K562 (cell line): ENCODE data around the gene RGS13. TPM values are rescaled to one million over a fixed set of nuclear protein-coding genes. Genes with fewer than 3 reads are reported as not detected.

ENCODE experiments used
- ARNT ChIP-seq, 2 experiments: fragments of 450-650 bp; IDR thresholded peaks; 2 replicates each; pipeline ENCODE4 v1.6.1; 2016; ENCODE audit warnings: mild to moderate bottlenecking in 1 of 2
- KAT2B ChIP-seq: IDR thresholded peaks from one replicate; pipeline ENCODE4 v1.6.1; 2012; ENCODE audit warnings: low read depth, mild to moderate bottlenecking, control low read depth, inconsistent platforms, low read length, moderate library complexity
- SRSF7 ChIP-seq: fragments of 200-400 bp; formaldehyde crosslinking; optimal IDR thresholded peaks from 2 replicates; pipeline ENCODE3; 2017; ENCODE audit warnings: mild to moderate bottlenecking, low read depth, low read length
- TOE1 ChIP-seq, 2 experiments: fragments of 450-650 bp in 1 of 2; sonication (generic) in 1 of 2; formaldehyde crosslinking in 1 of 2; IDR thresholded peaks; 2 replicates each; pipeline versions ENCODE4 v1.7.1 to v1.8.0; 2016 to 2022; ENCODE audit warnings: borderline replicate concordance in 2 of 2, mild to moderate bottlenecking in 2 of 2, antibody characterized with exemption in 1 of 2, inconsistent platforms in 1 of 2, low read depth in 1 of 2, missing genetic modification reagents in 1 of 2, moderate library complexity in 1 of 2
- polyA plus RNA-seq, 8 experiments: library from polyadenylated mRNA; depleted of rRNA in 4 of 8; stranded (reverse) in 5 of 8; unstranded in 3 of 8; fragments of >200 nt; fragmentation: Nextera tagmentation in 2 of 8; fragmentation: Illumina TruSeq in 1 of 8; extraction: Ambion mirVana in 2 of 8; extraction: Trizol in 1 of 8; gene quantifications; 2 replicates each; pipeline versions ENCODE4 v1.2.1 to v1.2.3, GENCODE V29; 2011 to 2014; ENCODE audit warnings: inconsistent platforms in 1 of 8, missing spikeins in 1 of 8
- total RNA-seq, 7 experiments: library from RNA; depleted of rRNA in 6 of 7; stranded (reverse); fragments of >200 nt in 6 of 7; fragmentation: Illumina TruSeq in 2 of 7; extraction: Trizol in 2 of 7; gene quantifications; 2 replicates each; pipeline versions ENCODE4 v1.2.1 to v1.2.3, GENCODE V29; 2011 to 2021; ENCODE audit warnings: low replicate concordance in 1 of 7
- TF ChIP-seq, protein P1 (sequence below): sonication (generic); formaldehyde crosslinking; IDR thresholded peaks from 2 replicates; pipeline ENCODE4 v1.8.1; 2023; ENCODE audit warnings: missing genetic modification reagents, mild to moderate bottlenecking, borderline replicate concordance
- TF ChIP-seq, protein P2 (sequence below): sonication (generic); formaldehyde crosslinking; IDR thresholded peaks from 2 replicates; pipeline ENCODE4 v1.8.0; 2023; ENCODE audit warnings: mild to moderate bottlenecking, missing genetic modification reagents

RGS13 gene
- total and polyA plus RNA-seq, 9 of the 15 experiments (the other 6 are each of a cell fraction or from before 2014, with no cell fraction given) = not detected

DNA sequence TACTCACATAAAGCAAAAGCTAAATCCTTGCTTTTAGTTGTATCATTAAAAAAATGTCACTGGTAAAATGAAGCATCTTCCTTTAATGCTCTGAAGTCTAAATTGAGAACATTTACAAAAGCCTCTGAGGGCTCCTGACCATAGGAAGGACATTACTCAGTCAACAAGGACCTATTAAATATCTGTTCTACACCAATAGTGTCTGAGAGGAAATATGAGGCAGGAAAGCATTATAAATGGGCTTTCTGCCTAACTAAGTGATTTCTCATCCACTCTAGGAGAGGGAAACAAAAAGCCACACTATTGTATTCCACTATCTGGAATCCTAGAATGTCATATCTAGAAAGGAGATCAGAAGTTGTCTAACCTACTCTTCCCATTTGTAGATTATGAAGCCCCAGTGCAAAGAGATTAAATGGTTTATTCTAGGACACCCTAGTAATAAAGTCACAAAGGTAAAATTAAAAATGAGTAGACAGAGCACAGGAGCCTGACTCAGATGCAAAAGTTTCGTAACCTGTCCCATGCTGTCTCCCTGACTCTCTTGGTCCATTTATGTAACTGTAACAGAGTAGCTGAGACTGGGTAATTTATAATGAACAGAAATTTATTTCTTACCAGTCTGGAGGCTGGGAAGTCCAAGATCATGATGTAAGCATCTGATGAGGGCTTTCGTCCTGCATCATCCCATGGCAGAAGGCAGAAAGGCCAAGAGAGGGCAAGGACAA, 42.8 kb upstream of the RGS13 start (continued):
- TF ChIP-seq, protein P1, sequence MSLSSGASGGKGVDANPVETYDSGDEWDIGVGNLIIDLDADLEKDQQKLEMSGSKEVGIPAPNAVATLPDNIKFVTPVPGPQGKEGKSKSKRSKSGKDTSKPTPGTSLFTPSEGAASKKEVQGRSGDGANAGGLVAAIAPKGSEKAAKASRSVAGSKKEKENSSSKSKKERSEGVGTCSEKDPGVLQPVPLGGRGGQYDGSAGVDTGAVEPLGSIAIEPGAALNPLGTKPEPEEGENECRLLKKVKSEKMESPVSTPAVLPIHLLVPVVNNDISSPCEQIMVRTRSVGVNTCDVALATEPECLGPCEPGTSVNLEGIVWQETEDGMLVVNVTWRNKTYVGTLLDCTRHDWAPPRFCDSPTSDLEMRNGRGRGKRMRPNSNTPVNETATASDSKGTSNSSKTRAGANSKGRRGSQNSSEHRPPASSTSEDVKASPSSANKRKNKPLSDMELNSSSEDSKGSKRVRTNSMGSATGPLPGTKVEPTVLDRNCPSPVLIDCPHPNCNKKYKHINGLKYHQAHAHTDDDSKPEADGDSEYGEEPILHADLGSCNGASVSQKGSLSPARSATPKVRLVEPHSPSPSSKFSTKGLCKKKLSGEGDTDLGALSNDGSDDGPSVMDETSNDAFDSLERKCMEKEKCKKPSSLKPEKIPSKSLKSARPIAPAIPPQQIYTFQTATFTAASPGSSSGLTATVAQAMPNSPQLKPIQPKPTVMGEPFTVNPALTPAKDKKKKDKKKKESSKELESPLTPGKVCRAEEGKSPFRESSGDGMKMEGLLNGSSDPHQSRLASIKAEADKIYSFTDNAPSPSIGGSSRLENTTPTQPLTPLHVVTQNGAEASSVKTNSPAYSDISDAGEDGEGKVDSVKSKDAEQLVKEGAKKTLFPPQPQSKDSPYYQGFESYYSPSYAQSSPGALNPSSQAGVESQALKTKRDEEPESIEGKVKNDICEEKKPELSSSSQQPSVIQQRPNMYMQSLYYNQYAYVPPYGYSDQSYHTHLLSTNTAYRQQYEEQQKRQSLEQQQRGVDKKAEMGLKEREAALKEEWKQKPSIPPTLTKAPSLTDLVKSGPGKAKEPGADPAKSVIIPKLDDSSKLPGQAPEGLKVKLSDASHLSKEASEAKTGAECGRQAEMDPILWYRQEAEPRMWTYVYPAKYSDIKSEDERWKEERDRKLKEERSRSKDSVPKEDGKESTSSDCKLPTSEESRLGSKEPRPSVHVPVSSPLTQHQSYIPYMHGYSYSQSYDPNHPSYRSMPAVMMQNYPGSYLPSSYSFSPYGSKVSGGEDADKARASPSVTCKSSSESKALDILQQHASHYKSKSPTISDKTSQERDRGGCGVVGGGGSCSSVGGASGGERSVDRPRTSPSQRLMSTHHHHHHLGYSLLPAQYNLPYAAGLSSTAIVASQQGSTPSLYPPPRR (CRISPR knock-in tag) = no peak
- TF ChIP-seq TOE1 (IDR thresholded peaks at IDR 0.05; ENCODE audit: borderline replicate concordance) (no peak), TOE1 (CRISPR knock-in tag; IDR thresholded peaks at IDR 0.05; ENCODE audit: borderline replicate concordance, low read depth) (no peak), ARNT (IDR thresholded peaks at IDR 0.05) (no peak), SRSF7 (no peak), KAT2B (no peak)
- TF ChIP-seq, protein P2, sequence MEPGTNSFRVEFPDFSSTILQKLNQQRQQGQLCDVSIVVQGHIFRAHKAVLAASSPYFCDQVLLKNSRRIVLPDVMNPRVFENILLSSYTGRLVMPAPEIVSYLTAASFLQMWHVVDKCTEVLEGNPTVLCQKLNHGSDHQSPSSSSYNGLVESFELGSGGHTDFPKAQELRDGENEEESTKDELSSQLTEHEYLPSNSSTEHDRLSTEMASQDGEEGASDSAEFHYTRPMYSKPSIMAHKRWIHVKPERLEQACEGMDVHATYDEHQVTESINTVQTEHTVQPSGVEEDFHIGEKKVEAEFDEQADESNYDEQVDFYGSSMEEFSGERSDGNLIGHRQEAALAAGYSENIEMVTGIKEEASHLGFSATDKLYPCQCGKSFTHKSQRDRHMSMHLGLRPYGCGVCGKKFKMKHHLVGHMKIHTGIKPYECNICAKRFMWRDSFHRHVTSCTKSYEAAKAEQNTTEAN (CRISPR knock-in tag) = no peak
- TF ChIP-seq, all 486 proteins: peak for 0
